H1 (cell line): Measurements from ENCODE around the gene ABHD12B. TPM values are rescaled to one million over a fixed set of nuclear protein-coding genes. Genes with fewer than 3 reads are reported as not detected.

Experiments used
- CTCF ChIA-PET: fragments of 300-600 bp; sonication (Branson Sonifier 250); formaldehyde crosslinking; loops from one replicate; lab custom pipeline; 2021; ENCODE audit not compliant: partially characterized antibody; lab: Charles Lee
- POLR2A ChIA-PET: fragments of 300-600 bp; sonication (Branson Sonifier 250); formaldehyde crosslinking; loops from one replicate; lab custom pipeline; 2021; ENCODE audit warnings: inconsistent platforms; ENCODE audit not compliant: partially characterized antibody; lab: Charles Lee
- DNase-seq, 2 experiments: peaks; one replicate each; pipeline versions ENCODE4 v3.0.0 to v3.0.0-alpha.2; 2010 to 2022; ENCODE audit warnings: low spot score in 2 of 2, low read depth in 1 of 2, mixed read lengths in 1 of 2
- FAIRE-seq: peaks from 2 replicates; lab custom pipeline; 2011; peaks lifted over from hg19 to GRCh38; lab: Jason Lieb, UNC
- H2AFZ ChIP-seq: 2 replicates; pipeline ENCODE4 v1.8.1; 2012; ENCODE audit warnings: low read length, inconsistent platforms
- H2AK5ac ChIP-seq: 2 replicates; pipeline ENCODE4 v1.6.1; 2013; ENCODE audit warnings: low read depth, low read length
- H2BK120ac ChIP-seq: replicated peaks from 2 replicates; pipeline ENCODE3; 2013; ENCODE audit warnings: low read depth, low read length, inconsistent platforms
- H2BK12ac ChIP-seq: 2 replicates; pipeline ENCODE4 v1.6.1; 2013; ENCODE audit warnings: low read depth, low read length
- H2BK15ac ChIP-seq: 2 replicates; pipeline ENCODE4 v1.6.1; 2013; ENCODE audit warnings: low read length
- H2BK20ac ChIP-seq: 2 replicates; pipeline ENCODE4 v1.6.1; 2013; ENCODE audit warnings: low read length
- H2BK5ac ChIP-seq: 2 replicates; pipeline ENCODE4 v1.6.1; 2013; ENCODE audit warnings: low read depth, low read length
- H3K14ac ChIP-seq: 2 replicates; pipeline ENCODE4 v1.6.1; 2013; ENCODE audit warnings: inconsistent platforms; ENCODE audit not compliant: insufficient read length
- H3K18ac ChIP-seq: 2 replicates; pipeline ENCODE4 v1.6.1; 2013; ENCODE audit warnings: low read length; ENCODE audit errors: extremely low read depth
- H3K23ac ChIP-seq: 2 replicates; pipeline ENCODE4 v1.6.1; 2013; ENCODE audit warnings: inconsistent platforms; ENCODE audit not compliant: insufficient read length
- H3K23me2 ChIP-seq: 2 replicates; pipeline ENCODE4 v1.6.1; 2013; ENCODE audit warnings: low read depth, low read length
- H3K27ac ChIP-seq: 2 replicates; pipeline ENCODE4 v1.6.1; 2011; ENCODE audit warnings: low read depth, low read length, inconsistent platforms
- H3K27me3 ChIP-seq, 4 experiments: replicated peaks in 1 of 4; 1 replicate in 1 of 4; 2 replicates in 3 of 4; pipeline versions ENCODE4 v1.6.1 to v1.8.1; 2011 to 2013; ENCODE audit warnings: low read length in 3 of 4, mild to moderate bottlenecking in 3 of 4, inconsistent platforms in 2 of 4, mixed read lengths in 2 of 4, moderate library complexity in 1 of 4; ENCODE audit not compliant: control insufficient read depth in 3 of 4, insufficient read depth in 3 of 4; ENCODE audit errors: extremely low read depth in 1 of 4
- H3K36me3 ChIP-seq, 4 experiments: 2 replicates each; pipeline versions ENCODE4 v1.6.1 to v1.8.1; 2011 to 2013; ENCODE audit warnings: mild to moderate bottlenecking in 4 of 4, low read length in 3 of 4, moderate library complexity in 2 of 4, control low read depth in 1 of 4, inconsistent platforms in 1 of 4; ENCODE audit not compliant: insufficient read depth in 4 of 4, control insufficient read depth in 2 of 4
- H3K4ac ChIP-seq: replicated peaks from 2 replicates; pipeline ENCODE3; 2013; ENCODE audit warnings: low read length, low read depth, mixed read lengths, inconsistent platforms; ENCODE audit not compliant: insufficient read length
- H3K4me1 ChIP-seq, 4 experiments: replicated peaks in 1 of 4; 1 replicate in 1 of 4; 2 replicates in 3 of 4; pipeline versions ENCODE4 v1.6.1 to v1.8.1; 2011 to 2013; ENCODE audit warnings: low read length in 3 of 4, inconsistent platforms in 2 of 4, mixed read lengths in 1 of 4; ENCODE audit not compliant: insufficient read depth in 4 of 4, control insufficient read depth in 3 of 4
- H3K4me2 ChIP-seq, 2 experiments: 2 replicates each; pipeline versions ENCODE4 v1.6.1 to v1.8.1; 2011 to 2013; ENCODE audit warnings: low read depth in 2 of 2, low read length in 2 of 2, control low read depth in 1 of 2, inconsistent platforms in 1 of 2, mild to moderate bottlenecking in 1 of 2; ENCODE audit not compliant: insufficient read depth in 1 of 2
- H3K4me3 ChIP-seq, 4 experiments: fragments of 200-600, 300-600 bp in 1 of 4; sonication (generic), shearing (Covaris generic), sonication (Bioruptor Twin) in 1 of 4; 2 replicates each; pipeline versions ENCODE4 v1.5.1 to v1.8.1; 2011 to 2016; ENCODE audit warnings: low read length in 4 of 4, low read depth in 3 of 4, control low read depth in 2 of 4, inconsistent platforms in 2 of 4, mild to moderate bottlenecking in 2 of 4, mixed read lengths in 1 of 4, moderate library complexity in 1 of 4; ENCODE audit not compliant: insufficient read depth in 2 of 4; ENCODE audit errors: extremely low read depth in 1 of 4
- H3K56ac ChIP-seq: replicated peaks from 2 replicates; pipeline ENCODE3; 2013; ENCODE audit warnings: low read depth, mild to moderate bottlenecking, mixed read lengths, low read length, inconsistent platforms; ENCODE audit not compliant: insufficient read length
- H3K79me1 ChIP-seq: 2 replicates; pipeline ENCODE4 v1.6.1; 2013; ENCODE audit warnings: low read depth, low read length, control low read depth
- H3K79me2 ChIP-seq, 2 experiments: 2 replicates each; pipeline versions ENCODE4 v1.6.1 to v1.8.1; 2012 to 2013; ENCODE audit warnings: low read length in 2 of 2, mild to moderate bottlenecking in 2 of 2, inconsistent platforms in 1 of 2; ENCODE audit not compliant: insufficient read depth in 2 of 2, control insufficient read depth in 1 of 2
- H3K9ac ChIP-seq, 4 experiments: replicated peaks in 1 of 4; 1 replicate in 1 of 4; 2 replicates in 3 of 4; pipeline versions ENCODE4 v1.6.1 to v1.8.1; 2011 to 2013; ENCODE audit warnings: low read depth in 3 of 4, low read length in 3 of 4, control low read depth in 2 of 4, mild to moderate bottlenecking in 2 of 4, moderate library complexity in 2 of 4, inconsistent platforms in 1 of 4; ENCODE audit errors: extremely low read depth in 1 of 4
- H3K9me3 ChIP-seq, 2 experiments: 2 replicates each; pipeline versions ENCODE4 v1.6.1 to v1.8.1; 2012 to 2013; ENCODE audit warnings: mild to moderate bottlenecking in 2 of 2, moderate library complexity in 2 of 2, control low read depth in 1 of 2, inconsistent platforms in 1 of 2, low read depth in 1 of 2, low read length in 1 of 2, mixed read lengths in 1 of 2; ENCODE audit not compliant: insufficient read depth in 2 of 2
- H4K20me1 ChIP-seq, 2 experiments: replicated peaks in 1 of 2; 2 replicates each; pipeline versions ENCODE3 to v1.8.1; 2011 to 2013; ENCODE audit warnings: inconsistent platforms in 2 of 2, low read length in 2 of 2, mild to moderate bottlenecking in 1 of 2; ENCODE audit not compliant: insufficient read depth in 2 of 2, control insufficient read depth in 1 of 2
- H4K5ac ChIP-seq: 2 replicates; pipeline ENCODE4 v1.6.1; 2013; ENCODE audit warnings: low read length, low read depth, mixed read lengths, inconsistent platforms; ENCODE audit not compliant: insufficient read length
- H4K8ac ChIP-seq: 2 replicates; pipeline ENCODE4 v1.8.0; 2013; ENCODE audit warnings: mild to moderate bottlenecking, moderate library complexity, low read length, inconsistent platforms; ENCODE audit not compliant: insufficient read depth; ENCODE audit errors: extremely low read depth
- H4K91ac ChIP-seq: replicated peaks from 2 replicates; pipeline ENCODE3; 2013; ENCODE audit warnings: low read length, mixed read lengths, inconsistent platforms; ENCODE audit not compliant: insufficient read length
- BRCA1 ChIP-seq: IDR thresholded peaks from 2 replicates; pipeline ENCODE4 v1.6.1; 2012; ENCODE audit warnings: low read depth, low read length, improper control_type of control experiment
- CHD2 ChIP-seq: IDR thresholded peaks from 2 replicates; pipeline ENCODE4 v1.6.1; 2012; ENCODE audit warnings: low read length, improper control_type of control experiment
- CTBP2 ChIP-seq: IDR thresholded peaks from 2 replicates; pipeline ENCODE4 v1.7.0; 2011; ENCODE audit warnings: borderline replicate concordance, mild to moderate bottlenecking, moderate library complexity, mixed read lengths, low read length; ENCODE audit not compliant: insufficient read depth, insufficient read length
- HDAC6 ChIP-seq: IDR thresholded peaks from one replicate; pipeline ENCODE4 v1.7.1; 2012; ENCODE audit warnings: low read depth, mild to moderate bottlenecking, inconsistent platforms, low read length, moderate library complexity
- POLR2A ChIP-seq, 2 experiments: IDR thresholded peaks; 1 replicate in 1 of 2; 2 replicates in 1 of 2; pipeline ENCODE4 v1.6.1; 2011; ENCODE audit warnings: low read depth in 2 of 2, low read length in 2 of 2, mild to moderate bottlenecking in 2 of 2; ENCODE audit errors: control extremely low read depth in 1 of 2
- WGBS, 2 experiments: shearing (Covaris generic) in 1 of 2; methylation state at CpG; one replicate each; pipeline versions ENCODE4 v1.1.6 to v1.1.7; 2013 to 2015; ENCODE audit warnings: low lambda C conversion rate in 2 of 2, mixed read lengths in 2 of 2, inconsistent platforms in 1 of 2, low coverage in 1 of 2, missing lambda C conversion rate in 1 of 2; ENCODE audit not compliant: insufficient replicate concordance in 2 of 2, insufficient coverage in 1 of 2, insufficient read length in 1 of 2; ENCODE audit errors: extremely low coverage in 1 of 2, missing lambda C conversion rate in 1 of 2; 5-methylcytosine and 5-hydroxymethylcytosine counted together
- polyA plus RNA-seq, 7 experiments: library from polyadenylated mRNA; depleted of rRNA in 3 of 7; stranded (reverse) in 5 of 7; unstranded in 2 of 7; fragments of >200 nt in 5 of 7; fragments of 200-250 nt in 2 of 7; gene quantifications; 1 replicate in 5 of 7; 2 replicates in 1 of 7; 4 replicates in 1 of 7; pipeline versions ENCODE4 v1.2.1 to v1.2.3, GENCODE V29; 2011 to 2013; ENCODE audit warnings: missing spikeins in 2 of 7, mixed read lengths in 2 of 7
- total RNA-seq: library from RNA; stranded (reverse); fragmentation: NEBNext Ultra II Directional; extraction: Animal tissue kit (Norgen Biotek cat#: 25700); gene quantifications from 2 replicates; pipeline ENCODE4 v1.2.1, GENCODE V29; 2021

ABHD12B gene
- total and polyA plus RNA-seq, 2 of the 8 experiments (the other 6 are each of a cell fraction or from before 2014, with no cell fraction given), result 4.0 to 102 TPM

DNA sequence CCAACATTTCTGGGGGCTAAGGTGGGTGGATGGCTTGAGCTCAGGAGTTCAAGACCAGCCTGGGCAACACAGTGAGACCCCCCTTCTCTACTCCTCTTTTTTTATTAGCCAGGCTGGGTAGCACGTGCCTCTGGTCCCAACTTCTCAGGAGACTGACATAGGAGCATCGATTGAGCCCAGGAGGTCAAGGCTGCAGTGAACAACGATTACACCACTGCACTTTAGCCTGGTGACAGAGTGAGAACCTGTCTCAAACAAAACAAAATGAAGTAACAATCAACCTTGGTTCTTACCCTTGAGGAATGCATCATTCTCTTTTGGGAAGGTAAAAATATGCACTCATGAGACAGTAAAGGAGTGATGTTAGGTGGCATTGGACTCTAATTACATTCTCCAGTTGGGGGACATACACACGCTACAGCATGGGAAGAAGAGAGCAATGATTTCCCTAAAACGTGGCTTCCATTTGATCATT, 37.0 kb upstream of the ABHD12B start:
- Histone ChIP-seq H4K91ac (no peak overlapping the region), H4K20me1 (no peaks in the 10 kb centered on the region), H3K4me2 (no peak overlapping the region), H3K27ac (no peak overlapping the region), H2AK5ac (no peak overlapping the region), H2BK12ac (no peak overlapping the region), H3K9ac (no peak overlapping the region), H4K5ac (no peak overlapping the region), H2BK20ac (no peak overlapping the region), H3K27me3 (peaks cover 0 to 22% (median 16%) of the 10 kb centered on the region in 4 experiments; a peak in 5 of 7 replicates), H2BK15ac (no peak overlapping the region), H3K79me2 (no peaks in the 10 kb centered on the region), H2BK120ac (no peak overlapping the region), H3K23me2 (peaks cover 12% of the 10 kb centered on the region), H3K18ac (no peak overlapping the region), H3K23ac (no peak overlapping the region), H3K56ac (no peak overlapping the region), H3K4ac (no peak overlapping the region), H3K79me1 (no peaks in the 10 kb centered on the region), H3K14ac (no peak overlapping the region), H2BK5ac (no peak overlapping the region), H3K36me3 (no peaks in the 10 kb centered on the region), H3K9me3 (no peaks in the 10 kb centered on the region), H3K4me3 (no peak overlapping the region), H2AFZ (no peak overlapping the region), H4K8ac (no peak overlapping the region), H3K4me1 (peaks cover 0 to 4% (median under 1%) of the 10 kb centered on the region in 4 experiments; a peak in 3 of 7 replicates)
- CTCF ChIA-PET, result no interaction called here
- no peak for FAIRE-seq
- WGBS, 2 experiments, result 88% methylated on average over 5 of the region's 5 CpGs; no CpG with 5 or more reads in 1 of the 2 experiments
- TF ChIP-seq CTBP2 (no peak), BRCA1 (no peak), HDAC6 (no peak), CHD2 (no peak), POLR2A (IDR thresholded peaks at IDR 0.05; ENCODE audit: control extremely low read depth in 1 of 2, low read depth in 2 of 2, low read length in 2 of 2) (no peak)
- DNase-seq, result no peak
- POLR2A ChIA-PET, result no interaction called here
